HCT116 (cell line): ENCODE measurements around the gene RASGRF1. TPM values are rescaled to one million over a fixed set of nuclear protein-coding genes. Genes with fewer than 3 reads are reported as not detected.

Experiments
- ATAC-seq: fragments of 200-7000 bp; cut with Tn5 transposase; 2 replicates; pipeline ENCODE4 v1.9.1; 2020; ENCODE audit warnings: mild to moderate bottlenecking, moderate library complexity
- BruUV-seq: library from RNA; stranded (reverse); fragments of 400-500 nt; replicated peaks from 2 replicates; lab custom pipeline; 2021; lab: Mats Ljungman, UMichigan
- CTCF ChIA-PET: fragments of 300-600 bp; sonication (Branson Sonifier 250); formaldehyde crosslinking; loops from one replicate; lab custom pipeline; 2021; ENCODE audit warnings: antibody characterized with exemption; lab: Charles Lee
- POLR2A ChIA-PET: fragments of 300-600, 350-600 bp; sonication (Branson Sonifier 250); formaldehyde crosslinking; loops from one replicate; lab custom pipeline; 2021; ENCODE audit warnings: antibody characterized with exemption; lab: Charles Lee
- RAD21 ChIA-PET, 2 experiments: fragments of 300-600 bp; sonication (Branson Sonifier 250); formaldehyde crosslinking; loops; one replicate each; lab custom pipeline; 2023; ENCODE audit warnings: low total read pairs in 2 of 2; ENCODE audit not compliant: uncharacterized antibody in 2 of 2, unreplicated experiment in 2 of 2, low non-redundant PET in 1 of 2; lab: Charles Lee
- DNase-seq: peaks from one replicate; pipeline ENCODE4 v3.0.0-alpha.2; 2010; ENCODE audit warnings: low read depth, low spot score
- H2AFZ ChIP-seq: fragments of 200-600 bp; shearing (Covaris generic), sonication (generic); 2 replicates; pipeline ENCODE4 v1.6.1; 2017; ENCODE audit warnings: low read depth, mixed run types, mixed read lengths, antibody characterized with exemption, low read length; ENCODE audit not compliant: poor library complexity, severe bottlenecking
- H3K27ac ChIP-seq: 2 replicates; pipeline ENCODE4 v1.5.1; 2012; ENCODE audit warnings: low read depth, low read length
- H3K27me3 ChIP-seq: fragments of 200-600 bp; sonication (generic); 2 replicates; pipeline ENCODE4 v1.6.1; 2016; ENCODE audit warnings: mixed run types, low read length, mixed read lengths; ENCODE audit not compliant: insufficient read depth
- H3K36me3 ChIP-seq, 2 experiments: fragments of 200-500 bp in 1 of 2; fragments of 200-600 bp in 1 of 2; sonication (Bioruptor generic) in 1 of 2; sonication (generic) in 1 of 2; 2 replicates each; pipeline versions ENCODE4 v1.5.1 to v1.6.1; 2014 to 2016; ENCODE audit warnings: low read length in 2 of 2, inconsistent platforms in 1 of 2, mixed read lengths in 1 of 2, mixed run types in 1 of 2; ENCODE audit not compliant: insufficient read depth in 2 of 2, control insufficient read depth in 1 of 2
- H3K4me1 ChIP-seq, 2 experiments: fragments of 200-600 bp in 1 of 2; sonication (generic) in 1 of 2; 2 replicates each; pipeline versions ENCODE4 v1.5.1 to v1.6.1; 2012 to 2017; ENCODE audit warnings: low read length in 2 of 2, inconsistent platforms in 1 of 2, mild to moderate bottlenecking in 1 of 2, mixed read lengths in 1 of 2, mixed run types in 1 of 2, moderate library complexity in 1 of 2; ENCODE audit not compliant: insufficient read depth in 2 of 2, control insufficient read depth in 1 of 2
- H3K4me2 ChIP-seq: fragments of 200-600 bp; sonication (generic); 2 replicates; pipeline ENCODE4 v1.6.1; 2017; ENCODE audit warnings: mixed run types, low read length, mixed read lengths
- H3K4me3 ChIP-seq, 2 experiments: fragments of 200-600 bp in 1 of 2; sonication (generic) in 1 of 2; replicated peaks in 1 of 2; 2 replicates each; pipeline ENCODE4 v1.5.1; 2011 to 2016; ENCODE audit warnings: low read length in 2 of 2, control low read depth in 1 of 2, low read depth in 1 of 2, mild to moderate bottlenecking in 1 of 2, mixed read lengths in 1 of 2, mixed run types in 1 of 2
- H3K79me2 ChIP-seq: fragments of 200-600 bp; sonication (generic); 2 replicates; pipeline ENCODE4 v1.6.1; 2017; ENCODE audit warnings: mild to moderate bottlenecking, mixed run types, low read length, moderate library complexity, mixed read lengths; ENCODE audit not compliant: insufficient read depth
- H3K9ac ChIP-seq: fragments of 200-600 bp; sonication (generic); 2 replicates; pipeline ENCODE4 v1.6.1; 2016; ENCODE audit warnings: low read length, mixed read lengths
- H3K9me2 ChIP-seq: fragments of 200-600 bp; sonication (generic), shearing (Covaris generic); 2 replicates; pipeline ENCODE4 v1.6.1; 2017; ENCODE audit warnings: mixed run types, mild to moderate bottlenecking, moderate library complexity; ENCODE audit not compliant: insufficient read depth
- H3K9me3 ChIP-seq, 2 experiments: fragments of 200-500 bp in 1 of 2; fragments of 200-600 bp in 1 of 2; sonication (Bioruptor generic) in 1 of 2; sonication (generic) in 1 of 2; 2 replicates each; pipeline ENCODE4 v1.6.1; 2014 to 2017; ENCODE audit warnings: low read length in 2 of 2, mixed read lengths in 2 of 2, inconsistent platforms in 1 of 2, low read depth in 1 of 2, mild to moderate bottlenecking in 1 of 2, mixed run types in 1 of 2, moderate library complexity in 1 of 2; ENCODE audit not compliant: control insufficient read depth in 1 of 2, insufficient read depth in 1 of 2
- H4K20me1 ChIP-seq: fragments of 200-600 bp; sonication (generic), shearing (Covaris generic); 2 replicates; pipeline ENCODE4 v1.6.1; 2017; ENCODE audit warnings: mixed run types, mild to moderate bottlenecking, moderate library complexity; ENCODE audit not compliant: insufficient read depth
- CBX3 ChIP-seq: IDR thresholded peaks from 2 replicates; pipeline ENCODE4 v1.6.1; 2012; ENCODE audit warnings: low read depth
- CEBPB ChIP-seq: IDR thresholded peaks from 2 replicates; pipeline ENCODE4 v1.6.1; 2012; ENCODE audit warnings: low read depth
- EGR1 ChIP-seq: IDR thresholded peaks from 2 replicates; pipeline ENCODE4 v1.6.1; 2012; ENCODE audit warnings: low read depth
- ELF1 ChIP-seq: IDR thresholded peaks from 2 replicates; pipeline ENCODE4 v1.6.1; 2012; ENCODE audit warnings: low read depth, borderline replicate concordance
- EZH2 ChIP-seq: fragments of 200-600 bp; sonication (generic); IDR thresholded peaks from 2 replicates; pipeline ENCODE4 v1.6.1; 2017; ENCODE audit warnings: antibody characterized with exemption, mixed run types
- EZH2phosphoT487 ChIP-seq: fragments of 200-600 bp; IDR thresholded peaks from 2 replicates; pipeline ENCODE4 v1.6.1; 2018; ENCODE audit warnings: antibody characterized with exemption, borderline replicate concordance
- FOSL1 ChIP-seq: IDR thresholded peaks from 2 replicates; pipeline ENCODE4 v1.6.1; 2012; ENCODE audit warnings: low read depth
- JUND ChIP-seq: IDR thresholded peaks from 2 replicates; pipeline ENCODE4 v1.6.1; 2012
- POLR2A ChIP-seq: IDR thresholded peaks from 2 replicates; pipeline ENCODE4 v1.7.0; 2011; ENCODE audit warnings: borderline replicate concordance; ENCODE audit not compliant: insufficient read depth, insufficient read length; ENCODE audit errors: extremely low read depth
- SP1 ChIP-seq: IDR thresholded peaks from 2 replicates; pipeline ENCODE4 v1.6.1; 2012; ENCODE audit warnings: low read depth
- SRF ChIP-seq: IDR thresholded peaks from 2 replicates; pipeline ENCODE4 v1.6.1; 2012; ENCODE audit warnings: low read depth
- YY1 ChIP-seq: IDR thresholded peaks from 2 replicates; pipeline ENCODE4 v1.6.1; 2011; ENCODE audit warnings: low read length, low read depth, moderate library complexity, mild to moderate bottlenecking; ENCODE audit not compliant: insufficient replicate concordance; ENCODE audit errors: extremely low read depth
- ZFX ChIP-seq: fragments of 450-650 bp; IDR thresholded peaks from 2 replicates; pipeline ENCODE4 v1.6.1; 2017
- intact Hi-C: fragments of 100-400 bp; cut with micrococcal nuclease; formaldehyde crosslinking; loops from 2 replicates; pipeline ENCODE4 v1.10.0; 2022
- total RNA-seq: library from RNA; stranded (reverse); gene quantifications from one replicate; pipeline ENCODE4 v1.2.1, GENCODE V29; 2021; ENCODE audit not compliant: unreplicated experiment
- TF ChIP-seq, protein P1 (sequence below): IDR thresholded peaks from 2 replicates; pipeline ENCODE4 v1.6.1; 2012
- TF ChIP-seq, protein P2 (sequence below): IDR thresholded peaks from 2 replicates; pipeline ENCODE4 v1.6.1; 2011; ENCODE audit warnings: mild to moderate bottlenecking, low read length, moderate library complexity; ENCODE audit not compliant: insufficient replicate concordance; ENCODE audit errors: extremely low read depth
- TF ChIP-seq, protein P3 (sequence below): IDR thresholded peaks from 2 replicates; pipeline ENCODE4 v1.6.1; 2012; ENCODE audit warnings: low read depth

The RASGRF1 gene
- total RNA-seq, 1 experiment from 2014 or later = 2.4 TPM

DNA sequence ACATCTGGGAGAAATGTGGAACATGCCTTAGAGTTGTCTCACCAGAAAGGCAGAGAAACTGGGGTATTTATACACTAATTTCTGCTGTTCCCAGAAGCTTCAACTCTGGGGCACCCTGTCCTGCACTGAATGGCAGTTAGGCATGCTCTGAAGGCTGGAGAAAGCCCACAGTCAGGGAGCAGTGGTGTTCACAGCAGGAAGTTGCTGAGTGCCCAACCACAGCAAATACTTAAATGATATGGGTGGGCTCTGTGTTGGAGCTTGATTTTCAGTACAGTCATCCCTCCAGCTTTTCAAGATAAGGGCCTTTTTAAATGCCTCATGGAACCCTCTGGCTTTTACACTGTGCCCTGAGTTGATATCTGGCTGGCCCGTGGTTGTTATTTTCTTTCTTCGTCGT is 38.7 kb upstream of the RASGRF1 start:
- Histone ChIP-seq H3K4me1 (no peaks in the 10 kb centered on the region), H3K4me3 (no peak overlapping the region), H3K4me2 (no peak overlapping the region), H4K20me1 (no peaks in the 10 kb centered on the region), H3K9me3 (no peaks in the 10 kb centered on the region; a peak in 1 of 4 replicates), H3K79me2 (no peaks in the 10 kb centered on the region), H3K36me3 (no peaks in the 10 kb centered on the region), H3K27ac (no peak overlapping the region), H2AFZ (no peak overlapping the region), H3K9ac (no peak overlapping the region), H3K9me2 (no peaks in the 10 kb centered on the region), H3K27me3 (0 out of 2 replicates have a peak, but pooled peaks cover under 1% of the 10 kb centered on the region)
- ChIA-PET POLR2A (no interaction called here), RAD21 (no interaction called here), CTCF (no interaction called here)
- BruUV-seq = no TSS peak
- intact Hi-C loops = no loop called here
- ATAC-seq (no peak), DNase-seq (no peak)
- TF ChIP-seq, protein P1, sequence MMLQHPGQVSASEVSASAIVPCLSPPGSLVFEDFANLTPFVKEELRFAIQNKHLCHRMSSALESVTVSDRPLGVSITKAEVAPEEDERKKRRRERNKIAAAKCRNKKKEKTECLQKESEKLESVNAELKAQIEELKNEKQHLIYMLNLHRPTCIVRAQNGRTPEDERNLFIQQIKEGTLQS = no peak
- no peak for TF ChIP-seq CBX3
- no peak for TF ChIP-seq EZH2
- no peak for TF ChIP-seq EZH2phosphoT487
- TF ChIP-seq JUND = no peak
- no peak for TF ChIP-seq ELF1
- TF ChIP-seq YY1 = no peak
- no peak for TF ChIP-seq CEBPB

DNA sequence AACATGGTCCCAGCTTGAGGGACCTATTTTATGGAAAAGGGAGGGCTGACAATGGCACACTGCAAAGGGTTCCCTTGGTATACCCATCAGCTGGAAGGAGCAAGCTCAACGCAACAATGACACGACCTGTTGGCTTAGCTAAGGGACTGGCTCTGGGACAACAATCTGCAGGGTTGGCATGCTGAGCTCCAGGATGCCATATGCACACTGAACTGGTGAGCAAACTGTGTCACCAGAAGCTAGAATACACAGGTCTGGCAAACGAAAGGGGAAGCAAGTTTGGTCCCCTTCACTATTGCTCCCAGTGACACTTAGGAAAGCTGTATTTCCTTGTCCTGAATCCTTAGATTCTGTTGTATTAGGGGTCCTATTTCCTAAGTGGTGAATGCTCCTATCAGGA is 38.0 kb upstream of the RASGRF1 start:
- Histone ChIP-seq H3K79me2 (no peaks in the 10 kb centered on the region), H3K36me3 (no peaks in the 10 kb centered on the region), H2AFZ (no peak overlapping the region), H3K9ac (no peak overlapping the region), H3K4me1 (no peaks in the 10 kb centered on the region), H3K9me3 (no peaks in the 10 kb centered on the region; a peak in 1 of 4 replicates), H3K9me2 (no peaks in the 10 kb centered on the region), H3K27ac (no peak overlapping the region), H3K4me3 (no peak overlapping the region), H3K27me3 (no peaks in the 10 kb centered on the region), H4K20me1 (no peaks in the 10 kb centered on the region), H3K4me2 (no peak overlapping the region)
- ChIA-PET RAD21 (no interaction called here), CTCF (no interaction called here), POLR2A (no interaction called here)
- ATAC-seq (no peak), DNase-seq (no peak)
- intact Hi-C loops = no loop called here
- no TSS peak for BruUV-seq
- no peak for TF ChIP-seq FOSL1
- TF ChIP-seq SRF = no peak
- TF ChIP-seq ZFX = no peak
- TF ChIP-seq SP1 = no peak
- TF ChIP-seq POLR2A = no peak
- no peak for TF ChIP-seq CBX3
- TF ChIP-seq, protein P2, sequence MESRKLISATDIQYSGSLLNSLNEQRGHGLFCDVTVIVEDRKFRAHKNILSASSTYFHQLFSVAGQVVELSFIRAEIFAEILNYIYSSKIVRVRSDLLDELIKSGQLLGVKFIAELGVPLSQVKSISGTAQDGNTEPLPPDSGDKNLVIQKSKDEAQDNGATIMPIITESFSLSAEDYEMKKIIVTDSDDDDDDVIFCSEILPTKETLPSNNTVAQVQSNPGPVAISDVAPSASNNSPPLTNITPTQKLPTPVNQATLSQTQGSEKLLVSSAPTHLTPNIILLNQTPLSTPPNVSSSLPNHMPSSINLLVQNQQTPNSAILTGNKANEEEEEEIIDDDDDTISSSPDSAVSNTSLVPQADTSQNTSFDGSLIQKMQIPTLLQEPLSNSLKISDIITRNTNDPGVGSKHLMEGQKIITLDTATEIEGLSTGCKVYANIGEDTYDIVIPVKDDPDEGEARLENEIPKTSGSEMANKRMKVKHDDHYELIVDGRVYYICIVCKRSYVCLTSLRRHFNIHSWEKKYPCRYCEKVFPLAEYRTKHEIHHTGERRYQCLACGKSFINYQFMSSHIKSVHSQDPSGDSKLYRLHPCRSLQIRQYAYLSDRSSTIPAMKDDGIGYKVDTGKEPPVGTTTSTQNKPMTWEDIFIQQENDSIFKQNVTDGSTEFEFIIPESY = no peak
- no peak for TF ChIP-seq EGR1
- TF ChIP-seq, protein P3, sequence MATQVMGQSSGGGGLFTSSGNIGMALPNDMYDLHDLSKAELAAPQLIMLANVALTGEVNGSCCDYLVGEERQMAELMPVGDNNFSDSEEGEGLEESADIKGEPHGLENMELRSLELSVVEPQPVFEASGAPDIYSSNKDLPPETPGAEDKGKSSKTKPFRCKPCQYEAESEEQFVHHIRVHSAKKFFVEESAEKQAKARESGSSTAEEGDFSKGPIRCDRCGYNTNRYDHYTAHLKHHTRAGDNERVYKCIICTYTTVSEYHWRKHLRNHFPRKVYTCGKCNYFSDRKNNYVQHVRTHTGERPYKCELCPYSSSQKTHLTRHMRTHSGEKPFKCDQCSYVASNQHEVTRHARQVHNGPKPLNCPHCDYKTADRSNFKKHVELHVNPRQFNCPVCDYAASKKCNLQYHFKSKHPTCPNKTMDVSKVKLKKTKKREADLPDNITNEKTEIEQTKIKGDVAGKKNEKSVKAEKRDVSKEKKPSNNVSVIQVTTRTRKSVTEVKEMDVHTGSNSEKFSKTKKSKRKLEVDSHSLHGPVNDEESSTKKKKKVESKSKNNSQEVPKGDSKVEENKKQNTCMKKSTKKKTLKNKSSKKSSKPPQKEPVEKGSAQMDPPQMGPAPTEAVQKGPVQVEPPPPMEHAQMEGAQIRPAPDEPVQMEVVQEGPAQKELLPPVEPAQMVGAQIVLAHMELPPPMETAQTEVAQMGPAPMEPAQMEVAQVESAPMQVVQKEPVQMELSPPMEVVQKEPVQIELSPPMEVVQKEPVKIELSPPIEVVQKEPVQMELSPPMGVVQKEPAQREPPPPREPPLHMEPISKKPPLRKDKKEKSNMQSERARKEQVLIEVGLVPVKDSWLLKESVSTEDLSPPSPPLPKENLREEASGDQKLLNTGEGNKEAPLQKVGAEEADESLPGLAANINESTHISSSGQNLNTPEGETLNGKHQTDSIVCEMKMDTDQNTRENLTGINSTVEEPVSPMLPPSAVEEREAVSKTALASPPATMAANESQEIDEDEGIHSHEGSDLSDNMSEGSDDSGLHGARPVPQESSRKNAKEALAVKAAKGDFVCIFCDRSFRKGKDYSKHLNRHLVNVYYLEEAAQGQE = no peak
- TF ChIP-seq CEBPB = no peak
- TF ChIP-seq EZH2 = no peak
